GM18951 (cell line): Measurements from ENCODE around the gene MISP.
A peak's percentile ranks its signal among the peaks of the same experiment; 100 is the strongest.

ENCODE experiments used
- POLR2A ChIP-seq: IDR thresholded peaks from 4 replicates; pipeline ENCODE4 v1.6.1; 2011; ENCODE audit warnings: mild to moderate bottlenecking; ENCODE audit not compliant: insufficient read length, insufficient read depth; ENCODE audit errors: extremely low read depth
- in situ Hi-C: fragments of 300-500 bp; cut with MboI; formaldehyde crosslinking; loops from one replicate; pipeline ENCODE4 v1.12.0; 2022; ENCODE audit warnings: low sequenced_read_pairs, mixed read lengths, inconsistent platforms; ENCODE audit not compliant: unreplicated experiment

MISP gene

GRCh38 chr19:801861-802497 is 51.1 kb downstream of the MISP start:
- in situ Hi-C loops = no loop called here
- TF ChIP-seq POLR2A = peak; percentile 26

DNA sequence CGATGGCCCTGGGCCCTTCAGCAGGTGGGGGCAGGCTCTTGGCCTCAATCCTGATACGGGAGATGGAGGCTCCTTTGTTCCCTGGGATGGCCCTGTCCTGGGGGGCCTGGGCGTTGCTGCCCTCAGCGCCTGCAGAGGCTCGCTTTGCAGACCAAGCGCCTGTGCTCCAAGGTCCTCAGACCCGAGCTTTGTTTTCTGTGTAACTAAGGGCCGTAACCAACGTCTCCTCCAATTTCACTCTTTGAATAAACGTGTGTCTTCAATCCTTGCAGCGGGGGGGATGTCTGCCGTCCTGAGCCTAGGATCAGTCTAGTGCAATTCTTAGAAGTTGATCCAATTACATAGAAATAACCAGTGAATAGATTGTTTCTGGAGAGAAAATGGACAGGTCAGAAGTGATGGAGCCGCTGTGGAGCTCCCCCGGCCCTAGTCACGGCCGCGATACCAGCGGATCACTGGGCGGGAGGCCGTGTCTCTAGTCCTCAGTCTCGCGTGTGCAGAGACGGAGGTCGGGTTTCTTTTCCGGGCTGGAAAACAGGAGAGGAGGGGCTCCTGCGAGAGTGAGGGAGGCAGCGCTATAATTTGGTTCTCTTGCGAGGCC is 51.7 kb downstream of the MISP start:
- TF ChIP-seq POLR2A = no peak

GRCh38 chr19:803099-803561 is 52.2 kb downstream of the MISP start:
- in situ Hi-C loops = no loop called here
- TF ChIP-seq POLR2A = no peak

More for the DNA sequence above, 51.7 kb downstream of the MISP start:
- in situ Hi-C loops = no loop called here

- no peak for TF ChIP-seq POLR2A
- in situ Hi-C loops = no loop called here
Observed at GRCh38 chr19:803686-804418, 52.9 kb downstream of the MISP start.

- TF ChIP-seq POLR2A = no peak
- in situ Hi-C loops = no loop called here
Observed at GRCh38 chr19:804419-805165, 53.7 kb downstream of the MISP start.

GRCh38 chr19:805166-805551 is 54.2 kb downstream of the MISP start:
- in situ Hi-C loops = no loop called here
- TF ChIP-seq POLR2A = no peak

DNA sequence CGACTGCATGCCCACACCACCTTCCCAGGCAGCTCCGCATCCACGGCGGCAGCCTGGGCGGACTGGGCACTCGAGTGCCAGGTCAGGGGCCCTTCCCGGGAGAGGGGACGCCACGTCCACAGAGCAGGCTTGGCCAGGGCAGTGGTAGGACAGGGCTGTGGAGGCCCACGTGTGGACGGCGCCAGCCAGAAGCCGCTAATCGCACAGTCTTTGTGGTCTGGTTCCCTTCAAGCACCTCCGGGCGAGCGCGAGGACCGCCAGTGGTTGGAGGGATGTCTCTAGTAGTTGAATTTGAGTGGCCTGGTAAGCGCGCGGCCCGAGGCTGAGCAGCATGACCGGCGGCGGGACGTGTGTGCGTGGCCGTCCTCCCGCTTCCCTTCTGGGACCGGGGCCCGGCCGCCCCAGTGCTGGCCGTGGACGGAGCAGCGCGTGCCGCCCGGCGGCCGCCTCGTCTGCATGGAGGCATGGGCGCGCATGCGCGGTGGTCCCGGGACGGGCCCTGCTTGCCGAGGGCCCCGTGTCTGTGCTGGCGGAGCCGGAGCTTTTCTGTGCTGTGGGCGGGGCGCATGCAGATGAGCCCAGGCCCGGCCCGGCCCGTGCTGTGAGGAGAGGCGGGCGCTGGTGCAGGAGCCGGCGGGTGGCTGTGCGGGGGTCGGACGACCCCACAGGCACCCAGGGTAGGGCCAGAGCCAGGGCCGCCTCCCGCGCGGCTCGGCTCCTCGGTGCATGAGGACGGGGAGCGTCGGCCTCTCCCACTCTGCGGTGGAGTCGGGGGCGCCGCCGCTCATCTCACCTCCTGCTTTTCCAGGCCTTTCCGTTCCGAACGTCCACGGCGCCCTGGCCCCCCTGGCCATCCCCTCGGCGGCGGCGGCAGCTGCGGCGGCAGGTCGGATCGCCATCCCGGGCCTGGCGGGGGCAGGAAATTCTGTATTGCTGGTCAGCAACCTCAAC is 55.0 kb downstream of the MISP start:
- in situ Hi-C loops = no loop called here
- no peak for TF ChIP-seq POLR2A

DNA sequence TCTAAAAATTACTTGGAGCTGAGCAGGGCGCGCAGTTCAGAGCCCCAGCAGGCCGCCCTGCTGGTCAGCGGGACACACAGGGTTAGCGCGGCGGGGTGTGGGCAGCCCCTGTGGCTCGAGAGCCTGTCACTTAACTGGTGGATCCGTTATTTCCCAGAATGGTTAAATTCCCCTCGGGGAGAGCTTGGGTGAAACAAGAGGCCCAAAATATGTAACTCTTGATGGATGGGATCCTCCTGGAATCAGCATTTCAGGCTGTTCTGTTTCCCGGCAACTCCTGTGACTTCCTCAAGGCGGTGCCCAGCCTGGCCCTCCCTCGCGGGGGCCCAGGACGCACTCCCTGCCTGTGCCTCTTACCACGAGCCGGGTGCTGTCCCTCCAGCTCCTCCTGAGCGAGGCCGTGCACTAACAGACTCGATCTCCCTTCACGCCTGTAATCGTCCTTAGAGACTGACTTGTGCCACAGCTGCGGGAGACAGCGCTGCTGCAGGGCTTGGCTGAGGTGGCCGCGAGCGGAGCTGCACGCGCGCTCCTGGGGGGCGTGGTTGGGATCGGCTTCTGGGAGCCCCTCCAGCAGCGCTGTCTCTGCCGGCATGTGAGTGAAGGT is 56.0 kb downstream of the MISP start:
- no peak for TF ChIP-seq POLR2A
- in situ Hi-C loops = no loop called here

DNA sequence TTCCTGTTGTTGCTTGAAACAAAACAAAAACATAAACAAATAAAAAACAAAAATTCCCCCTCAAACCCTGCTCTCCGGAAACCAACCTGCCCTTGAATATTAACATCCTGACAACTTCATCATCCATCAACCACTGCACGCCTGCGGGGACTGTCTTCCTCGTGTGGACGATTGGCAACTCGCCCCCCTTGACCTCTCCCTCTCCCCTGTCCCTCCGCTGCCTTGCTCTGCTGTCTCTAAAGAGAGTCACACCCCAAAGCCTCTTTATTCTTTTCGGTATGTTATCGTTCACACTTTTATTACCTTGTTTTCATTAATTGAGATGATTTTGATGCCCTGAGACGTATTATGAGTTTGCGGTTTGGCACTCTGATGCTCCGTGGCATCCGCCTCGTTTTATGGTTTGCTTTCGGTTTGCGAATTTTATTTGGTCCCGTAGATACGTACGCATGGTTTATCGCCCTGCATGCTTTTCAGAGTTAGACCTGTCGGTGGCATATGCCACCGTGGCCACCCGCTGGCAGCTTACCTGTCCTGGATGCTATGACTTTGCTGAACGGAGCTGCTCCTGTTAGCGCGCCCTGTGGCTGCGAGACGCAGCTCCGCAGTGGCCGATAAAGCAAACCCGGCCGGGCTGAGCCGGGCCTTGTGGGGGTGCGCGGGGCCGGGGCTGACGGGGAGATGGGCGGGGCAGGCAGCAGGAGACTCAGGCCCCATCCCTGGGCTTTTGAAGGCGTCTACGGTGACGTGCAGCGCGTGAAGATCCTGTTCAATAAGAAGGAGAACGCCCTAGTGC is 56.9 kb downstream of the MISP start:
- in situ Hi-C loops = no loop called here
- no peak for TF ChIP-seq POLR2A

DNA sequence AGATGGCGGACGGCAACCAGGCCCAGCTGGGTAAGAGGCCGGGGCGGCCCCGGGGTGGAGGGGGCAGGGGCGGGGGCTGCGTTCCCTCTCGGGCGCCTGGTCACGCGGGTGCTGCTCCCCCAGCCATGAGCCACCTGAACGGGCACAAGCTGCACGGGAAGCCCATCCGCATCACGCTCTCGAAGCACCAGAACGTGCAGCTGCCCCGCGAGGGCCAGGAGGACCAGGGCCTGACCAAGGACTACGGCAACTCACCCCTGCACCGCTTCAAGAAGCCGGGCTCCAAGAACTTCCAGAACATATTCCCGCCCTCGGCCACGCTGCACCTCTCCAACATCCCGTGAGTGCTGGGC is 57.5 kb downstream of the MISP start:
- no peak for TF ChIP-seq POLR2A
- in situ Hi-C loops = no loop called here

DNA sequence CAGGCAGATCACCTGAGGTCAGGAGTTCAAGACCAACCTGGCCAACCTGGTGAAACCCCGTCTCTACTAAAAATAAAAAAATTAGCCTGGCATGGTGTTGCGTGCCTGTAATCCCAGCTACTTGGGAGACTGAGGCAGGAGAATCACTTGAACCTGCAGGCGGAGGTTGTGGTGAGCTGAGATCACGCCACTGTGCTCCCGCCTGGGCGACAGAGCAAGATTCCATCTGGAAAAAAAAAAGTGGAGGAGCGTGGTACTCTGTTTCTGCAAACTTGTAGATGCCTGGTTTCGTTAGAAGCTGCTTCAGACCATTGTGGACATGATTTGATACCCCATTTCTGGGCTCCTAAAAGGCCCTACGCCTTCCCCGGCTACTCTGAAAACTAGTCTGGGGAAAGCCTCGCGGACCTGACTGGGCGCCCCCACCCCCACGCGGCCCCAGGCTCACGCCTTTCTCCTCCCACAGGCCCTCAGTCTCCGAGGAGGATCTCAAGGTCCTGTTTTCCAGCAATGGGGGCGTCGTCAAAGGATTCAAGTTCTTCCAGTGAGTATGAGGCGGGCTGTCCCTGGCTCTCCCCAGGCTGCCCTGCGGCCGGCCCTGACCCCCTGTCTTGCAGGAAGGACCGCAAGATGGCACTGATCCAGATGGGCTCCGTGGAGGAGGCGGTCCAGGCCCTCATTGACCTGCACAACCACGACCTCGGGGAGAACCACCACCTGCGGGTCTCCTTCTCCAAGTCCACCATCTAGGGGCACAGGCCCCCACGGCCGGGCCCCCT is 59.4 kb downstream of the MISP start:
- no peak for TF ChIP-seq POLR2A
- in situ Hi-C loops = no loop called here
